Neural cell (in vitro differentiated cells): ENCODE results near the gene AXIN1. TPM values are rescaled to one million over a fixed set of nuclear protein-coding genes. Genes with fewer than 3 reads are reported as not detected.
A peak's percentile ranks its signal among the peaks of the same experiment; 100 is the strongest.

Source experiments
- H2AFZ ChIP-seq: fragments of 200-600, 300-800 bp; sonication (generic), shearing (Covaris generic); 2 replicates; pipeline ENCODE4 v1.6.0; 2014; ENCODE audit warnings: low read depth, mild to moderate bottlenecking, antibody characterized with exemption, low read length, moderate library complexity
- H3F3A ChIP-seq: fragments of 200-600 bp; shearing (Covaris generic); 2 replicates; pipeline ENCODE4 v1.6.1; 2016; ENCODE audit warnings: mild to moderate bottlenecking, moderate library complexity, mixed read lengths, antibody characterized with exemption, low read length; ENCODE audit not compliant: insufficient read depth, poor library complexity, severe bottlenecking
- H3K27ac ChIP-seq: fragments of 200-600, 300-800 bp; sonication (generic), shearing (Covaris generic); 2 replicates; pipeline ENCODE4 v1.5.1; 2014; ENCODE audit warnings: mild to moderate bottlenecking, low read length, moderate library complexity
- H3K27me3 ChIP-seq: fragments of 300-800, 200-600 bp; sonication (generic), shearing (Covaris generic); 2 replicates; pipeline ENCODE4 v1.6.0; 2014; ENCODE audit warnings: mild to moderate bottlenecking, low read depth, low read length, moderate library complexity; ENCODE audit not compliant: insufficient read depth
- H3K36me3 ChIP-seq: fragments of 300-800, 200-600 bp; sonication (generic), shearing (Covaris generic); 2 replicates; pipeline ENCODE4 v1.5.1; 2014; ENCODE audit warnings: mild to moderate bottlenecking, antibody characterized with exemption, low read length, moderate library complexity; ENCODE audit not compliant: insufficient read depth
- H3K4me2 ChIP-seq: fragments of 300-800, 200-600 bp; sonication (generic), shearing (Covaris generic); 2 replicates; pipeline ENCODE4 v1.6.0; 2014; ENCODE audit warnings: mild to moderate bottlenecking, low read length
- H3K4me3 ChIP-seq: fragments of 300-800, 200-600 bp; sonication (generic), shearing (Covaris generic); 2 replicates; pipeline ENCODE4 v1.5.1; 2014; ENCODE audit warnings: mild to moderate bottlenecking, low read length, moderate library complexity
- H3K79me2 ChIP-seq: fragments of 200-600 bp; shearing (Covaris generic); replicated peaks from 2 replicates; pipeline ENCODE4 v1.6.0; 2014; ENCODE audit warnings: mild to moderate bottlenecking, low read length, moderate library complexity; ENCODE audit not compliant: insufficient read depth
- H3K9ac ChIP-seq: fragments of 300-800, 200-600 bp; sonication (generic), shearing (Covaris generic); 2 replicates; pipeline ENCODE4 v1.6.1; 2016; ENCODE audit warnings: mild to moderate bottlenecking, low read length, mixed read lengths
- H3K9me2 ChIP-seq: fragments of 200-600 bp; shearing (Covaris generic); 2 replicates; pipeline ENCODE4 v1.6.1; 2016; ENCODE audit warnings: mild to moderate bottlenecking, low read length, mixed read lengths; ENCODE audit not compliant: insufficient read depth
- H3K9me3 ChIP-seq: fragments of 200-600, 300-800 bp; sonication (generic), shearing (Covaris generic); 2 replicates; pipeline ENCODE4 v1.6.1; 2016; ENCODE audit warnings: mild to moderate bottlenecking, mixed run types, low read length, moderate library complexity, mixed read lengths
- H4K20me1 ChIP-seq: fragments of 200-600 bp; shearing (Covaris generic); 2 replicates; pipeline ENCODE4 v1.6.1; 2016; ENCODE audit warnings: mild to moderate bottlenecking, mixed run types; ENCODE audit not compliant: insufficient read depth
- EP300 ChIP-seq: fragments of 450-650 bp; conservative IDR thresholded peaks from 2 replicates; pipeline ENCODE4 v1.6.1; 2014; ENCODE audit warnings: antibody characterized with exemption, mild to moderate bottlenecking, moderate library complexity; ENCODE audit not compliant: poor library complexity, severe bottlenecking
- EZH2 ChIP-seq: fragments of 200-600, 300-800 bp; shearing (Covaris generic), sonication (generic); IDR thresholded peaks from 2 replicates; pipeline ENCODE4 v1.6.1; 2014; ENCODE audit warnings: antibody characterized with exemption, low read length, borderline replicate concordance, mild to moderate bottlenecking; ENCODE audit not compliant: insufficient read depth, poor library complexity, severe bottlenecking
- MXI1 ChIP-seq: fragments of 450-650 bp; conservative IDR thresholded peaks from 2 replicates; pipeline ENCODE4 v1.6.1; 2014; ENCODE audit warnings: antibody characterized with exemption, mild to moderate bottlenecking; ENCODE audit not compliant: poor library complexity, severe bottlenecking
- POLR2AphosphoS5 ChIP-seq: IDR thresholded peaks from 2 replicates; pipeline ENCODE4 v1.6.1; 2012
- RAD21 ChIP-seq: fragments of 450-650 bp; conservative IDR thresholded peaks from 2 replicates; pipeline ENCODE4 v1.6.1; 2014; ENCODE audit warnings: antibody characterized with exemption, mild to moderate bottlenecking, moderate library complexity
- REST ChIP-seq: IDR thresholded peaks from 2 replicates; pipeline ENCODE4 v1.6.1; 2012; ENCODE audit warnings: borderline replicate concordance
- SMC3 ChIP-seq: fragments of 450-650 bp; conservative IDR thresholded peaks from 2 replicates; pipeline ENCODE4 v1.6.1; 2014; ENCODE audit warnings: antibody characterized with exemption, mild to moderate bottlenecking, moderate library complexity; ENCODE audit not compliant: poor library complexity
- TAF1 ChIP-seq: IDR thresholded peaks from 2 replicates; pipeline ENCODE4 v1.6.1; 2012; ENCODE audit warnings: low read depth
- polyA plus RNA-seq: library from polyadenylated mRNA; depleted of rRNA; stranded (reverse); fragments of >200 nt; gene quantifications from 2 replicates; pipeline ENCODE4 v1.2.3, GENCODE V29; 2014
- TF ChIP-seq, protein P1 (sequence below): fragments of 450-650 bp; IDR thresholded peaks from 2 replicates; pipeline ENCODE4 v1.5.1; 2014; ENCODE audit warnings: antibody characterized with exemption, mild to moderate bottlenecking, moderate library complexity; ENCODE audit not compliant: poor library complexity, severe bottlenecking

Gene AXIN1
- polyA plus RNA-seq, 1 donor from 2014 or later = 30.5 TPM

DNA sequence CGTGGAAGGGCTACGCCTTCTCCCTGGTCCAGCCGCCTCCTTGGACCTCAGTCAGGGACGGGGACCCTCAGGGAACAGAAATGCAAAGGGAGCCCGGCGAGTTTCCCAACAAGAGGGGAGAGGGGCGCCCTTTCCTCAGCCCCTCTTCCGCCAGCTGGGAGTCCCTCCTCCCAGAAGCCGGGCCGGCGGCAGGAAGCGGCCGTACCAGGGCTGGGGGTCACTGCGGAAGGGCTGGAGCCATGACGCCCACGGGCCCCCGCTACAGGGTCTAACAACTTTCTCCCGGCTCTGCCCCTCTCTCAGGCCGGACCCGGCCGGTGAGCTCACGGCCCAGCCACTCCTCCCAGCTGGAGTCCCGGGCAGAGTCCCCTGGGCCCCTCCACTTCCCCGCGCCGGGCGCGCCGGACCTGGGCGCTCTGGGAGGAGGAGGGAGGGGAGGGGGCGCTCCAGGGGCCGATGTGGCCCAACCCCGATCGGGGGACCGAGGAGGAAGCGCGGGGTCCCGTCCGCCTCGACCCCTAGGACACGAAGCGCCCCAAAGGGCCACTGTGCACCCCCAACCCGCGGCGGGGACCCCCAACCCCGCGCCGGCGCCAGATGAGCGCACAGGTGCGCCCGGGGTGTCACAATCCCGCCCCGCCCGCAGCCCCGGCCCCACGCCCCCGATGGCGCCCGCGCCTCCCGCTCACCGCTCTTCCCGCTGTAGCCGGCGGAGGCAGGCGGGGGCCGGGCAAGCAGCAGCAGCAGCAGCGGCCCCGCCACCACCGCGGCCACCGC lies 28.7 kb upstream of the AXIN1 start:
- Histone ChIP-seq H3K9ac (peak overlapping the region; percentile 73), H3K4me2 (peak overlapping the region; percentile 84), H3K79me2 (peaks cover 6% of the 10 kb centered on the region), H3K27ac (no peak overlapping the region), H4K20me1 (peaks cover 4% of the 10 kb centered on the region), H3F3A (no peaks in the 10 kb centered on the region), H3K36me3 (no peaks in the 10 kb centered on the region), H3K9me3 (no peaks in the 10 kb centered on the region), H2AFZ (no peak overlapping the region), H3K4me3 (peak overlapping the region; percentile 95), H3K27me3 (no peaks in the 10 kb centered on the region), H3K9me2 (no peaks in the 10 kb centered on the region)
- TF ChIP-seq TAF1 = no peak
- TF ChIP-seq REST = no peak
- TF ChIP-seq EP300 = no peak
- TF ChIP-seq RAD21 = no peak
- TF ChIP-seq MXI1 = no peak
- no peak for TF ChIP-seq SMC3
- TF ChIP-seq POLR2AphosphoS5 = no peak
- TF ChIP-seq, protein P1, sequence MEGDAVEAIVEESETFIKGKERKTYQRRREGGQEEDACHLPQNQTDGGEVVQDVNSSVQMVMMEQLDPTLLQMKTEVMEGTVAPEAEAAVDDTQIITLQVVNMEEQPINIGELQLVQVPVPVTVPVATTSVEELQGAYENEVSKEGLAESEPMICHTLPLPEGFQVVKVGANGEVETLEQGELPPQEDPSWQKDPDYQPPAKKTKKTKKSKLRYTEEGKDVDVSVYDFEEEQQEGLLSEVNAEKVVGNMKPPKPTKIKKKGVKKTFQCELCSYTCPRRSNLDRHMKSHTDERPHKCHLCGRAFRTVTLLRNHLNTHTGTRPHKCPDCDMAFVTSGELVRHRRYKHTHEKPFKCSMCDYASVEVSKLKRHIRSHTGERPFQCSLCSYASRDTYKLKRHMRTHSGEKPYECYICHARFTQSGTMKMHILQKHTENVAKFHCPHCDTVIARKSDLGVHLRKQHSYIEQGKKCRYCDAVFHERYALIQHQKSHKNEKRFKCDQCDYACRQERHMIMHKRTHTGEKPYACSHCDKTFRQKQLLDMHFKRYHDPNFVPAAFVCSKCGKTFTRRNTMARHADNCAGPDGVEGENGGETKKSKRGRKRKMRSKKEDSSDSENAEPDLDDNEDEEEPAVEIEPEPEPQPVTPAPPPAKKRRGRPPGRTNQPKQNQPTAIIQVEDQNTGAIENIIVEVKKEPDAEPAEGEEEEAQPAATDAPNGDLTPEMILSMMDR = no peak
- TF ChIP-seq EZH2 = no peak

- Histone ChIP-seq H3F3A (no peaks in the 10 kb centered on the region), H3K79me2 (peaks cover 6% of the 10 kb centered on the region), H3K9me3 (no peaks in the 10 kb centered on the region), H4K20me1 (peaks cover 4% of the 10 kb centered on the region), H3K4me2 (peak overlapping the region; percentile 84), H3K36me3 (no peaks in the 10 kb centered on the region), H3K9me2 (no peaks in the 10 kb centered on the region), H3K27me3 (no peaks in the 10 kb centered on the region), H2AFZ (no peak overlapping the region), H3K9ac (peak overlapping the region; percentile 73), H3K27ac (no peak overlapping the region), H3K4me3 (peak overlapping the region; percentile 95)
- TF ChIP-seq EZH2 (no peak), TAF1 (no peak), EP300 (no peak), SMC3 (no peak), REST (no peak), POLR2AphosphoS5 (no peak), MXI1 (no peak), RAD21 (no peak)
- TF ChIP-seq, protein P1 = no peak
Observed at GRCh38 chr16:380762-381011, 28.2 kb upstream of the AXIN1 start.
